Measurements from ENCODE around the gene SPATA24. TPM values are rescaled to one million over a fixed set of nuclear protein-coding genes. Genes with fewer than 3 reads are reported as not detected.

The SPATA24 gene
- total and polyA plus RNA-seq, 2 of the 13 experiments (the other 11 are each of a cell fraction or from before 2014, with no cell fraction given), result 6.0 to 11.1 TPM

GRCh38 chr5:139439013-139439903, 35.4 kb upstream of the SPATA24 start, which contains the start of gene DNAJC18 (continued):
- TF ChIP-seq ZNF790 (CRISPR knock-in tag; IDR thresholded peaks at IDR 0.05; ENCODE audit: borderline replicate concordance) (no peak), ZNF770 (CRISPR knock-in tag; IDR thresholded peaks at IDR 0.05) (peak; percentile 51; the same call in 1 of the 2 replicates), ZNF687 (CRISPR knock-in tag; IDR thresholded peaks at IDR 0.05) (peak; percentile 88), REXO4 (CRISPR knock-in tag; IDR thresholded peaks at IDR 0.05; ENCODE audit: borderline replicate concordance) (no peak), BHLHE40 (IDR thresholded peaks at IDR 0.05; ENCODE audit: low read length) (no peak), ZNF607 (CRISPR knock-in tag; IDR thresholded peaks at IDR 0.05; ENCODE audit: borderline replicate concordance) (peak; percentile 56; the same call in 1 of the 2 replicates), FOXM1 (CRISPR knock-in tag; IDR thresholded peaks at IDR 0.05) (no peak), NCOR1 (IDR thresholded peaks at IDR 0.05; ENCODE audit: borderline replicate concordance, low read length) (no peak), KLF13 (CRISPR knock-in tag; IDR thresholded peaks at IDR 0.05) (no peak), CTCF (CRISPR knock-in tag; IDR thresholded peaks at IDR 0.05) (0 out of 2 replicates have a peak, but pooled peaks have one; percentile 30), FUBP1 (CRISPR knock-in tag; IDR thresholded peaks at IDR 0.05; ENCODE audit: borderline replicate concordance) (no peak), MAX (IDR thresholded peaks at IDR 0.05) (peak; percentile 71), ZNF230 (CRISPR knock-in tag; IDR thresholded peaks at IDR 0.05) (no peak), SNAPC2 (CRISPR knock-in tag; IDR thresholded peaks at IDR 0.05) (no peak)

All from HepG2 (cell line).